Activated T-cell treated with anti-CD3 and anti-CD28 coated beads, Interleukin-2, amount 50 U/mL, for 72 hours (primary cell): ENCODE results near the gene SPEG. TPM values are rescaled to one million over a fixed set of nuclear protein-coding genes. Genes with fewer than 3 reads are reported as not detected.
"Not testable (repeated sequence)": the region's sequence is repeated elsewhere in the genome, so short reads cannot be mapped to it uniquely, and the experiment has no call there.

Source experiments
- ATAC-seq, 2 donors: fragments of 150-1000 bp; cut with Tn5 transposase; replicated peaks in 1 of 2; 2 replicates each; pipeline ENCODE4 v1.10.0; 2021; ENCODE audit warnings: moderate library complexity in 2 of 2, mild to moderate bottlenecking in 1 of 2
- DNase-seq, 2 donors: peaks; one replicate each; pipeline ENCODE4 v3.0.0; 2021 to 2022; ENCODE audit warnings: mixed read lengths in 1 of 2
- H3K27ac Mint-ChIP-seq: one replicate; pipeline ENCODE4 v1.8.0; 2022; ENCODE audit warnings: mild to moderate bottlenecking, moderate library complexity, mixed read lengths
- H3K27me3 Mint-ChIP-seq: one replicate; pipeline ENCODE4 v1.8.0; 2022; ENCODE audit warnings: low read depth, mixed read lengths
- H3K36me3 Mint-ChIP-seq, 2 donors: one replicate each; pipeline ENCODE4 v1.8.0; 2022; ENCODE audit warnings: mixed read lengths in 2 of 2, mild to moderate bottlenecking in 1 of 2; ENCODE audit not compliant: insufficient read depth in 2 of 2
- H3K4me1 Mint-ChIP-seq: one replicate; pipeline ENCODE4 v1.8.0; 2022; ENCODE audit warnings: low read depth, mixed read lengths
- H3K4me3 Mint-ChIP-seq, 2 donors: one replicate each; pipeline ENCODE4 v1.8.0; 2022; ENCODE audit warnings: mild to moderate bottlenecking in 2 of 2, mixed read lengths in 2 of 2, moderate library complexity in 2 of 2
- H3K9me3 Mint-ChIP-seq, 2 donors: one replicate each; pipeline ENCODE4 v1.8.0; 2022; ENCODE audit warnings: mixed read lengths in 2 of 2
- total RNA-seq, 2 donors: library from RNA; stranded (reverse); gene quantifications; one replicate each; pipeline ENCODE4 v1.2.3, GENCODE V29; 2022

The SPEG gene
- total RNA-seq, 2 donors from 2014 or later, result 4.8 to 6.9 TPM

DNA sequence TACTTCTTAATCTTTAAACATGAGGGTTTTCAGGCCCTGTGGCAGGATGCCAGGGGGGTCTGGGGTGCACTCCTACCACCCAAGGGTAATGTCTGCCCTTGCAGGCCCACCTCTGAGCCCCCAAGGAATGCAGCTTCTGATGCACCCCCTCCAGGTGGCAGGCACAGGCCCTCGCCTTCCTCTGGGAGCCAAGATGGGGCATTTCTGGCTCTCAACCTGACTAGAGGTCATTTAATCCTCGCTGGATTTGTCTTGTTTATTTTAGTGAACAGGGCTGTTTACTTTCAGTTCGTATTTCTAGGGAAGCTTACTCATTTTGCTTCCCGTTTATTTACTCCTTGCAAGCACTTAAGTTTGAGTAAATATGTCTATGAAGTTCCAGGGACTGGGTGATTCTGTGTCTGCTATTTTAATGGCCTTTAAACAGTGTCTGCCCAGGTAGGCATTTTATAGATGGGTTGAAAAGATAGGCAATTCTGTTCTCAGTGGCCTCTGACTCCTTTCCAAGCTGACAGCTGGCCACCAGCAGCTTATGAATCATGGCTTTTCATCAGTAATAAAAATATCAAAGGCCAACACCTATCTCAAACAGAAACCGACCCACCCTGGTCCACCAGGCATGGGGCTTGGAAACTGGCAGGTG, 35.8 kb upstream of the SPEG start:
- no peak for ATAC-seq
- Mint-ChIP-seq H3K27ac (no peak overlapping the region), H3K4me3 (no peak overlapping the region), H3K36me3 (no peaks in the 10 kb centered on the region), H3K9me3 (no peaks in the 10 kb centered on the region), H3K4me1 (no peaks in the 10 kb centered on the region), H3K27me3 (peaks cover 14% of the 10 kb centered on the region)
- no peak for DNase-seq

DNA sequence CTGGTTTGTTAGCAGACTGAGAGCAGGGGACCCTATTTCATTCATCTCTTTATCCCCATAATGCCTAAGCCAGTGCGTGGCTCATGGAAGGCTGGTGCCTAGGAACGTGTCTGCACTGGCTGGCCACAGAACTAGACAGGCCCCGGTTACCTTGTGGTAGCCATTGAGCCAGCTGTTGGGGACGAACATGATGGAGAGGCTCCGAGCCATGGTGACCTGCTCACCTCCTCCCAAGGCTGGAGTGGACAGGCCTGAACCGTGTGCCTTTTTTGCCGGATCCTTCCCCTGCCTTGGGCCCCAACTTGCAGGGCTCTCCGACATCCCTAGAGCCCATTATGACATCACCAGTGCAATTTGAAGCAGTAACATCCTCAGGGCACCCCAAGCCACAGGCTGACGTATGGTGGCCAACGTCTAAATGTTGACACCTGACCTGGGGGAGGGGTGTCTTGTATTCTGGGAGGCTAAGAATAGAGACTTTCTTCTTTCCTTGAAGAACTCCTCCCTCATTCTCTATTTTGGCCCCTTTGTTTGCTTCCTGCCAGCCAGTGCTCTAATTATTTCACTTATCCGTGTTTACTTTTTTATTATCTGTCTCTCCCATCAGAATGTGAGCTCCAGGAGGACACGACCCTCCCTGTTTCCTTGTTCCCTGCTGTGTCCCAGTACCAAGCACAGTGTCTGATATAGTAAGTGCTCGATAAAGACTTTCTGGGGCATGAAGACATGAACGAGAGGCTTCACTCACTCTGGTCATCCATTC, 34.7 kb upstream of the SPEG start:
- DNase-seq, result no peak
- Mint-ChIP-seq H3K27ac (no peak overlapping the region), H3K27me3 (peaks cover 16% of the 10 kb centered on the region), H3K9me3 (no peaks in the 10 kb centered on the region), H3K36me3 (no peaks in the 10 kb centered on the region), H3K4me1 (no peaks in the 10 kb centered on the region), H3K4me3 (no peak overlapping the region)
- no peak for ATAC-seq

DNA sequence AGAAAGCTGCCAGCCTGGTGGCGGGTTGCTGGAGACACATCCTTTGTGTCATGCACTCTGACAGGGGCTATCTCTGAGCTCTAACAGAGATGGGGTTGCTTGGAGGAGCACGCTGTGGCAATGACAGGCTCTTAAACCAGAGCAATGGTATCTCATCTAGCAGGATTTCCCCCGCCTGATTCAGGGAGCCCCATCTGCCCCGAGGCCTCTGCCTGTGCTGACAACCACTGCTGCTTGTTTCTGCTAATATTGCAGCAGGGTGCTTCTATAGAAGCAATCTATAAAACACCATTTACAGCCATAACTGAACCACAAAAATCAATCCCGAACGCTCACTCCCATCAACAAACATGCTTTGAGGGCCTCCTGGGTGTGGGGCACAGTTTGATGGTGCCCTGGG, 34.1 kb upstream of the SPEG start:
- peaks cover 16% of the 10 kb centered on the region for H3K27me3 Mint-ChIP-seq
- H3K9me3 Mint-ChIP-seq, result no peaks in the 10 kb centered on the region
- DNase-seq (no peak), ATAC-seq (no peak)
- H3K27ac Mint-ChIP-seq, result no peak overlapping the region
- no peaks in the 10 kb centered on the region for H3K4me1 Mint-ChIP-seq
- no peak overlapping the region for H3K4me3 Mint-ChIP-seq
- no peaks in the 10 kb centered on the region for H3K36me3 Mint-ChIP-seq

DNA sequence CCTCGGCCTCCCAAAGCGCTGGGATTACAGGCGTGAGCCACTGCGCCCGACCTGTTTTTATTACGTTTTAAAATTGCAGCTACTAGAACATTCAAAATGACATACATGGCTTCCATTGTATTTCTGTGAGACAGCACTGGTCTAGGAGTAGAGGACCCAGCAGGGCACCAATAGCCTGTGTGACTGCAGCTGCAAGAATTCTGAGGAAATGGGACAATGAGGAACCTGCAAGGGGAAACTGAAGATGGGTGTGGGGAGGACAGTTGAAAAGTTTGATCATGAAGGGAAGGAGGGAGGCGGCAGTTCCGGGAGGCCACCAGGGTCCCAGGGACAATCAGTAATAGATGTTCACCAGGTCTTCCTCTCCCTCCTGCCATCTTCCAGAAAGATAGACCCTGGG, 33.0 kb upstream of the SPEG start:
- ATAC-seq (no peak), DNase-seq (no peak)
- no peak overlapping the region for H3K4me3 Mint-ChIP-seq
- H3K36me3 Mint-ChIP-seq, result no peaks in the 10 kb centered on the region
- H3K9me3 Mint-ChIP-seq, result no peaks in the 10 kb centered on the region
- H3K27me3 Mint-ChIP-seq, result peaks cover 16% of the 10 kb centered on the region
- no peaks in the 10 kb centered on the region for H3K4me1 Mint-ChIP-seq
- H3K27ac Mint-ChIP-seq, result no peak overlapping the region

DNA sequence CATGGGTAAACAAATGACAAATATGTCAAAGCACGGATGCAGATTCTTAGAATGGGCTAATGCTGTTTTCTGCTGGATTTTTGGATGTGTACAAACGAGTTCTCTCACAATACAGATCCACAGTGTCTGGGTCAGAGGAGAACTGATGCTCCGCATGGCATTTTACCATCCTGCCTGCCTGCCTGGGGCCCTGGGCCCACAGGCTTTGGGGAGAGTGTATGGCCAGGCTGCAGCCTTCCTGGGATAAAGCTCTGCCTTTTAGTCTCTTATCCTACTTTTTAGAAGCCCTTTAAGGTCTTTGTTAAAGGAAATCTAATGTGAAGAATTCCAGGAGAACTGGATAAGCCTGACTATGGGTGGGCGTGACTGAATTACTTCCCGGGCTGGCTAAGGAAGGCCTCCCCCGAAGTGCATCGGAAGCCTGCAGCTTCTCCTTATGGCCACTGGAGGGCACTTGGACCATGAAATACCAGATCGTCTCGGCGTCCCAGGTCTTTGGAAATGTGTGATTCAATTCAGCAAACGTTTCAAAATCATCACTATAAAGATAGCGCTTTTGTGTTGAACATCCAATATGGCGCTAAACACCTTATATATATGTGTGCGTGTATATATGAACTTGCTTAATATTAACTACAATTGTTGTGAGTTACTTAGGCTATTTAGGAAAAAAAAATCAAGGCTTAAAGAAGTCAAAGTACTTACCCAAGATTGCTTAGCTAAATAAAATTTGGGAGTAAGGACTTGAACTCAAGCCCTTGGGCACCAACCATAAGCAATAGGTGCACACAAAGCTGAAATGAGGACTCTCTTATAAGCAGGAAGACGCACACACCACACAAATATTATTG, 31.8 kb upstream of the SPEG start:
- DNase-seq, result peak; percentile 59 to 62
- peak; percentile 85 to 90 for ATAC-seq
- peaks cover 16% of the 10 kb centered on the region for H3K27me3 Mint-ChIP-seq
- H3K4me1 Mint-ChIP-seq, result no peaks in the 10 kb centered on the region
- H3K36me3 Mint-ChIP-seq, result no peaks in the 10 kb centered on the region
- H3K9me3 Mint-ChIP-seq, result no peaks in the 10 kb centered on the region
- H3K27ac Mint-ChIP-seq, result no peak overlapping the region
- H3K4me3 Mint-ChIP-seq, result no peak overlapping the region

DNA sequence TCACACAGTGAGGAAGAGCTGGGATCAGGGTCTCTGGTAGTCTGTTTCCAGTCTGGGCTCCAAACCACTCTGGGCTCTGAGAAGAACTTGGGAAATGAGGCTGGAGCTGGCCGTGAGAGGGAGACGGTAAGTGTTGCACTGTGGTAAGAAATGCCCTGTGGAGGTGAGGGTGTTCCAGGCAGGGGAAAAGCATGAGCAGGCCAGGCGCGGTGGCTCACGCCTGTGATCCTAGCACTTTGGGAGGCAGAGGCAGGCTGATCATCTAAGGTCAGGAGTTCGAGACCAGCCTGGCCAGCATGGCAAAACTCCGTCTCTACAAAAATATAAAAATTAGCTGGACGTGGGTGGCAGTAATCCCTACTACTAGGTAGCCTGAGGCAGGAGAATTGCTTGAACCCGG, 30.8 kb upstream of the SPEG start:
- no peak for ATAC-seq
- H3K36me3 Mint-ChIP-seq, result no peaks in the 10 kb centered on the region
- H3K9me3 Mint-ChIP-seq, result no peaks in the 10 kb centered on the region
- no peaks in the 10 kb centered on the region for H3K4me1 Mint-ChIP-seq
- no peak overlapping the region for H3K27ac Mint-ChIP-seq
- DNase-seq, result no peak
- H3K27me3 Mint-ChIP-seq, result peaks cover 16% of the 10 kb centered on the region
- H3K4me3 Mint-ChIP-seq, result no peak overlapping the region

DNA sequence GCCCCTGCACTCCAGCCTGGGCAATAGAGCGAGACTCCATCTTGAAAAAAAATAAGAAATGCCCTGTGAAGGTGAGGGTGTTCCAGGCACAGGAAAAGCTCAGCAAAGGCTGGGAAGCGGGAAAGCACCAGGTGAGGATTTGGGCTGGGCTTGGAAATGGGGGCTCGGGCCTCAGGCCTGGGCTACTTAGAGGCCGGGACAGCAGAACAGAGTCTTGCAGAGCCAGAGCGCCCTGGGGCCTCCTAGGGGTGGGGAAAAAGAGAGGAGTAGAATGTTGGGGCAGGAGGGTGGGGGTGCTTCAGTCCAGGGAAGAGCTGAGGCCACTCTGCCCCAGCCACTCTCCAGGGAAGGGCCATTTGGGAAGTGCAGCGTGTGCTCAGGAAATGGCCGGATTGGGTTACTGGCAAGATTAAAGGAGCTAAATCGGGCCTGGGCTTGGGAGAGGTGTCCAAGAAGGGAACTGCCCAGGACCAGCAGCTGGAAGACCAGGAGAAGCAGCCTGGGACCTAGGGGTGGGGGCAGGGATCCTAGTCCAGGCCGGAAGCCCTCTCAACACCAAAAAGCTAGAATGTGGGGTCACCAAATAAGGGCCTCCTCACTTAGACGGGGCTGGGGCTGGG, 30.2 kb upstream of the SPEG start:
- H3K36me3 Mint-ChIP-seq, result no peaks in the 10 kb centered on the region
- DNase-seq, result no peak
- no peak overlapping the region for H3K4me3 Mint-ChIP-seq

DNA sequence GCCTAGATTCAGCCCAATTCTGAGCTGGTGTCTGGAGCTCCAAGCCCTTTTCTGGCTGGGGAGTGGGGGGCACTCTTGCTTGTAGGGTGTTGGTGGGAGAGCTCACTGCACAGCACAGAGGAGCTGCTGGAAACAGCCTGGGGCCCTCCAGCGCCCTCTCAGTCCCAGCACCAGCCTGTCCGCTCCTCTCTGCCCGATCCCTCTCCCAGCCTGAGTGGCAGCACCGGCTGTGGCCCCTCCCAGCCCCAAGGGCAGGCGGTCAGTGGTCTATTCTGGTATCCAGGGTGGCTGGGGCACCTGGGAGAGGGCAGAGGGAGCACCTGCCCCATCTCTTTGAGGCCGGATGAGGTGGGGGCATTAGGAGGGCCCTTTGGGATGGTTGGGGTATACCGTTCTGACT, 29.7 kb upstream of the SPEG start:
- no peak overlapping the region for H3K27ac Mint-ChIP-seq
- no peaks in the 10 kb centered on the region for H3K4me1 Mint-ChIP-seq
- no peak for DNase-seq
- no peaks in the 10 kb centered on the region for H3K36me3 Mint-ChIP-seq
- no peaks in the 10 kb centered on the region for H3K9me3 Mint-ChIP-seq
- no peak for ATAC-seq
- H3K27me3 Mint-ChIP-seq, result peaks cover 16% of the 10 kb centered on the region
- H3K4me3 Mint-ChIP-seq, result no peak overlapping the region

More for the DNA sequence above, 30.2 kb upstream of the SPEG start:
- no peak for ATAC-seq
- peaks cover 16% of the 10 kb centered on the region for H3K27me3 Mint-ChIP-seq
- no peak overlapping the region for H3K27ac Mint-ChIP-seq
- H3K4me1 Mint-ChIP-seq, result no peaks in the 10 kb centered on the region
- H3K9me3 Mint-ChIP-seq, result no peaks in the 10 kb centered on the region

DNA sequence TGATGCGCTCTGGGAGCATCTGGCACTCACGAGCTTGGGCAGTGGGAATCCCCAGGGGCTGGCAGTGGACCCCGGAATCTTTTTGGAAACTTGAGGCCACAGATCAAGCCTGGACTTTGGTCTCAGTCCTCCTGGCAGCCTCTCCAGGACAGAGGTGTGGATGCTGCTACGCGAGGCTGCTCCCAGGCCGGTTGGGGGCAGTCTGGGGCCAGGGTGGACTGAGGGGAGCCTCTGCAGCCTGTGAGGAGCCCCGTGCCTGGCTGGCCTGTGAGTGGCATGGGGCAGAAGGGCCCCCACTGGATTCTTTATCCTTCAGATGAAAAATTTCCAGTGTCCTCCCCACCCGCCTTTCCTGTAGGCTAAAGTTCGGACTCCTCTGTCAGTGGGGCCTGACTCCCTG, 29.2 kb upstream of the SPEG start:
- Mint-ChIP-seq H3K36me3 (no peaks in the 10 kb centered on the region), H3K27me3 (peaks cover 16% of the 10 kb centered on the region), H3K27ac (no peak overlapping the region), H3K4me1 (no peaks in the 10 kb centered on the region), H3K9me3 (no peaks in the 10 kb centered on the region), H3K4me3 (no peak overlapping the region)
- ATAC-seq (no peak), DNase-seq (no peak)

DNA sequence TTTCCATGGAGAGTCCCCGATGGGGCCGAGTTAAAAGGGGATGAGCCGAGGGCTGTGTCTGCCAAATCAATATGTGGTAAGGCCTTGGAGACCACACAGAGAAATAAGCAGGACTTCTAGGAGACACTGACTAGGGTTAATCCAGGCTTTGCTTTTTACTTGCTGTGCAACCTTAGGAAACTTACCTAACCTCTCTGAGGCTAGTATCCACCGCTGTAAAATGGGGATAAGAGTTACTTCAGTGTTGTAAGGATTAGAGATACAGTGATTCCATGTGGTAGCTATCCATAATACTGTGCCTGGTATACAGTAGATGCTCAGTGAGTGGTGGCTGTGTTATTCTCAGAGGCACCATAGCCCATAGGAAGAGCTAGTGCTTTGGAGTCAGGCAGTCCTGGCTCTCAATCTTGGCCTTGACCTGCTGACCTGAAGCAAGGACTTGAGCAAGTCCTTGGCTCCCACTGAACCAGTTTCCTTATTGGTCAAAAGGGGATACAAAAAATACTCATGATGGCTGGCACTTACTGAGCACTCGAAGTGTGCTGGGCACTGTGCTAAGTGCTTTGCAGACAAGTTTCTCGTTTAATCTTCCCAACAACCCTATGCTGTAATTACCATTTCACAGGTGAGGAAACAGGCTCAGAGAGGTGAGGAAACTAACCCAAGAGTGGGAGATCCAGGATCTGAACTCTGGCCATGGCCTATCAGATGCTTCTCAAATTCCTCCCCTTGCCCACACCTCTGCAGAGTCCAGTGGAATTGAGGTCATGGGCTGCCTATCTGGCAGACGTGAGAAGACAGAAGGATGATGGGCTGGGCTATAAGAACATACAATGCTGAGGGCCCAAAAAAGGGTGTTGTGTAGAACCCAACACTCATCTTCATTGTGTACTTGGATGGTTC, 28.4 kb upstream of the SPEG start:
- Mint-ChIP-seq H3K4me1 (no peaks in the 10 kb centered on the region), H3K27me3 (peaks cover 16% of the 10 kb centered on the region), H3K36me3 (no peaks in the 10 kb centered on the region), H3K4me3 (no peak overlapping the region), H3K27ac (no peak overlapping the region), H3K9me3 (no peaks in the 10 kb centered on the region)
- no peak for ATAC-seq
- no peak for DNase-seq

DNA sequence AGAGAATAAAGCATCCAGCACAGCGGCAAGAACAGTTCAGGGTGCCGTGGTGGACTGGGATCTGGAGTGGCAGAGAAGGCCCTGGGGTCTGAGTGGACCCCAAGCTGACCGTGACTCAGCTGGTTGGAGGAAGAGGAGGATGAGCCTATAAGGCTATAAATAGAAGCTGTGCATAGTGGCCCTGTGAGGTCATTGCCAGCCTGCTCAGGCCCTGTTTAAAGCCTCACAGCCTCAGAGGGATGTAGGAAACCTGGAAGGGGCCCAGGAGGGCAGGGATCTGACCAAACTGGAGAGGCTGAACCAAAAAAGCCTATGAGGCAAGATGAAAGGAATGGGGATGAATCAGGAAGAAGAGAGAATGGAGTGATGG, 27.8 kb upstream of the SPEG start:
- Mint-ChIP-seq H3K27me3 (peaks cover 16% of the 10 kb centered on the region), H3K27ac (no peak overlapping the region), H3K36me3 (peaks cover 0 to 2% of the 10 kb centered on the region in 2 donors), H3K9me3 (peaks cover 0 to 2% of the 10 kb centered on the region in 2 donors), H3K4me1 (no peaks in the 10 kb centered on the region), H3K4me3 (no peak overlapping the region)
- ATAC-seq (no peak), DNase-seq (no peak)

DNA sequence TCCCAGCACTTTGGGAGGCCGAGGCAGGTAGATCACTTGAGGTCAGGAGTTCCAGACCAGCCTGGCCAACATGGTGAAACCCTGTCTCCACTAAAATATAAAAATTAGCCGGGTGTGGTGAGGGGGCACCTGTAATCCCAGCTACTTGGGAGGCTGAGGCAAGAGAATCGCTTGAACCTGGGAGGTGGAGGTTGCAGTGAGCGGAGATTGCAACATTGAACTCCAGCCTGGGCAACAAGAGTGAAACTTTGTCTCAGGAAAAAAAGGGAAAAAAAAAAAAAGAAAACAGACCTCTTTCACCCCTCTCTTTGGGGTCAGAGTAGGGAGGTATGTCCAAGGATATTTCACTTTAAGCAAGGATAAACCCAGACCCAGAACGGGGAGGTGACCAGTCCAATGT, 27.3 kb upstream of the SPEG start:
- peaks cover 11% of the 10 kb centered on the region for H3K27me3 Mint-ChIP-seq

More for the DNA sequence above, 27.3 kb upstream of the SPEG start:
- not testable (repeated sequence) for ATAC-seq, H3K9me3 Mint-ChIP-seq, H3K4me1 Mint-ChIP-seq, H3K27ac Mint-ChIP-seq, DNase-seq, H3K36me3 Mint-ChIP-seq, H3K4me3 Mint-ChIP-seq
